DMS153 treated with DMSO at 0.1 percent for 48 hours (cell line): ENCODE data around the gene TLR9.
"Not testable (repeated sequence)": the region's sequence is repeated elsewhere in the genome, so short reads cannot be mapped to it uniquely, and the experiment has no call there.

ENCODE experiments used
- DNase-seq: peaks from one replicate; lab custom pipeline; 2025; ENCODE audit not compliant: unreplicated experiment; lab: John Stamatoyannopoulos, UW

The TLR9 gene

DNA sequence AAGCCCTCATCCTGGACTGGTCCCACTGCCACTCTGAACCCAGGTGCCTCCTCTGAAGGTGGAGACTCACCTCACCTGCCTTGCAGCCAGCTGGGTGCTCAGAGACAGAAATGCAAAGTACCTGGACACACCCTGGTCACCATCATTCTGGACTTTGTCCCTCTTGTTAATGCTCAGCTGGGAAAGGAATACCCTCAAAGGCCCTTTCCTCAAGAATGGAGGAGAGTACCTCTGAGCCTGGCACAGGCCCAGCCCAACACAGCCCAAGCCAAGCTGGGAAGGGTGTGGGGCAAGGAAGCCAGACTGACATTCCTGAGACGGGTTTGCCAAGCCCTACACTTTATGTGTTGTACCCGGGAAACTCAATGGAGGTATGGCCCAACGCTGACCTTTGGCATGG, 28.5 kb downstream of the TLR9 start:
- no peak for DNase-seq

DNA sequence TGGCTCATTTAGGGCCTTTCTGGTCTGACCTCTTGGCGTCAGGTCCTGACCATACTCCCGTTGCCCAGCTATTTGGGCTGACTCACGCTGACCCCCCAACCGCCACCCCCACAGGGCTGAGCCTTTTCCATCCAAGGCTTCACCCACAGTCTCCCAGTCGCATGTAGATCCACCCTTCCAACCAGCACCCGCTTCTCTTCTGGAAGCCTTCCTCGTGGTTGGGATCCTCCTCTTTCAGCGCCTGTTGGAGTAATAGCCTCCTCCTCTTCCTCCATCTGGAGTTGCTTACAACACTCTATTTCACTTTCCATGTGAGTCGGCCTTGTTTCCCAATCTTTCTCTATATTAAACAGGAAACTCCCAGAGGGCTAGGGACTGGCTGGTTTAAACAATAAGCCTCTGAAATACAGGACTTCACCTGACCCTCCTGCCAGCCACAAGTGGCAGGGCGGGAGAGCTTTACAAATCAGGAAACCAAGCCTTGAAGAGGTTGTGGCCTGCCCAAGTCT, 29.6 kb downstream of the TLR9 start:
- no peak for DNase-seq

DNA sequence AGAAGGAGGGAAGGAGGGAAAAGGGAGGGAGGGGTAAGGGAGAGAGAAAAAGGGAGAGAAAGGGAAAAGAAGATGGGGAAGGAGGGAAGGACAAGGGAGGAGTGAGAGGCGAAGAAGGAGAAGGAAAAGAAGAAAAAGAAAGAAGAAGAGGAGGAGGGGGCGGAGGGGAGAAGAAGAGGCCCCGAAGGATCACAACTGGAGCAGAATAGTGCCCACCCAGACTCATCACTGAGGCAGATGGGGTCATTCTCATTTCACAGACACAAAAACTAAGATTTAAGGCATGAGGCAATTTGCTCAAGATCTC, 30.2 kb downstream of the TLR9 start:
- DNase-seq: no peak

DNA sequence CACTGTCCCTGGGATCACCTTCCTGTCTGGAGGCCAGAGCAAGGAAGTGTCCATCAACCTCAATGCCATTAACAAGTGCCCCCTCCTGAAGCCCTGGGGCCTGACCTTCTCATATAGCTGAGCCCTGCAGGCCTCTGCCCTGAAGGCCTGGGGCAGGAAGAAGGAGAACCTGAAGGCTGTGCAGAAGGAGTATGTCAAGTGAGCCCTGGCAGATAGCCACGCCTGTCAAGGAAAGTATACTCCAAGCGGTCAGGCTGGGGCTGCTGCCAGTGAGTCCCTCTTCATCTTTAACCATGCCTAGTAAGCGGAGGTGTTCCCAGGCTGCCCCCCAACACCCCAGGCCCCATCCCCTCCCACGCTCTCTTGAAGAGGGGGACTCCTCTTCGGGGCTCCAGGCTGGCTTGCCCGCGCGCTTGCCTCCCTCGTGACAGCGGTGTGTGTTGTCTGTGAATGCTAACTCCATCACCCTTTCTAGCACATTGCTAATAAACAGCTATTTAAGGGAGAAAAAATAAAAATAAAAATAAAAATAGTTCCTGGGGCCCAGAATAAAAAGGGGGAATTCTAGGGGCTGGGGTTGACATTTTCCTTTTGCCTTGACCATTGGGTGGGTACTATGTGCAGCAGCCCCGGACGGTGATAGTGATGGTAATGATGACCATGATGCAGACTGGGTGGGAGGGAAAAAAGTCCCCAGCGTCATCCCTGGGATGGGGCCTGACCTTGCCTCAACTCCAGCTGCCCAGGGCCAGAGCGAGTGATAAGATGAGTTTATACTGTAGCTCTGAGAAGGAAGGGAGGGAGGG, 30.8 kb downstream of the TLR9 start:
- no peak for DNase-seq

DNA sequence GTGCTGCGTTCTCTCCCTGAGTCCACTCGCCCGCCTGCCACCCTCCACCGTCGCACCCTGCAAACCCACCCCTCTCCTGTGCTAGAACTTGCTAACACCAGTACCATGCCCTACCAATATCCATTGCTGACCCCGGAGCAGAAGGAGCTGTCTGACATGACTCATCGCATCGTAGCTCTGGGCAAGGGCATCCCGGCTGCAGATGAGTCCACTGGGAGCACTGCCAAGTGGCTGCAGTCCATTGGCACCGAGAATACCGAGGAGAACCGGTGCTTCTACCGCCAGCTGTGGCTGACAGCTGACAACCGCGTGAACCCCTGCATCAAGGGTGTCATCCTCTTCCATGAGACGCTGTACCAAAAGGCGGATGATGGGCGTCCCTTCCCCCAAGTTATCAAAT, 32.4 kb downstream of the TLR9 start:
- no peak for DNase-seq

DNA sequence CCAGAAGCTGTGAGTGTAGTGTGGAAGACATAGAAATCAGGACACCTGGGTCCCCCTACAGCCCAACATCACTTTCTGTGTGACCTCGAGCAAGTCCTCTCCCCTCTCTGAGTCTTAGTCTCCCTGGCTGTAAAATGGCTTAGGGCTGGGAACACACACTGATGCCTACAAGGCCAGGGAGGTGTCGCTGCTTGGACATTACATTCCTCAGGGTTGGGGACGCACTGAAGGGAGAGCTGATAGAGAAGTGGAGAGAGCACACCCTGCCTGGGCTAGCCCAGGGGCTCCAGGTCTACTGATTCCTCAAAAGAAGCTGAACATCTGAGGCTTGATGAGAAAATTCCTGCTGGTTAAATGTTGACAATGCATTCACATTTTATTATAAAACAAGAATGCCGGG, 33.8 kb downstream of the TLR9 start:
- no peak for DNase-seq

DNA sequence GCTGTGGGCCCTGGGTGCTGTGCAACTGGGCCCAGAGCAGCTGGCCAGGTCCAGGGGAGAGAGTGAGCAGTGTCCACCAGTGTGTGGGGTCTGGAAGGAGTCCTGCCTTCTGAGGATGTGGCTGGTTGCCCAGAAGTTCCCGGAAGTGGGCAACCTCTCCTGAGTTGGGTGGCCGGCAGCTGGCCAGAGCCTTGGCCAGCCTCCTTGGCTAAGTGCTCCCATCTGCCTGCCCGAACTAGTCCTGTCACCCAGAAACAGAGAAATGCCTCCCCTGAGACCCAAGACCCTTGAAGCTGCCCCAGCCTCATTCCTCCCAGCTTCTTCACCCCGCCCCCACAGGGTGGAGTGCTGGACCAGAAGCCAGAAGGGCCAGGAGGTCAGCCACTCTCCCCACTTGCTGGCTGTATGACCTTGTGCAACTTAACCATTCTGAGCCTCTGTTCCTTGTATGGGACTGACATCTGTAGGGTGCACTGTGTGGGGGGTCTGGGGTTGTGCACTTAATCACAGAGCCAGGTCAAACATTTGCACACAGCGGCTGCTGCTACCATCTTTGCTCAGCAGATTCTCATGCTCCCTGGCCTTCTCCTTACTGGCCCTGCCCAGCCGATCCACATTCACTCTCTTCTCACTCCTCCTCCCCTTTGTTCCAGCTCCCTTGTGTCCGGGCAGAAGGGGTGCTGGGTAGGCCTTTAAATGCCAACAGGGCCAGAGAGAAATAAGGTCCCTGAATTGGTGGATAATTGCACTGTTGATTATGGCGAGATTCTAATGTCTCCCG, 35.0 kb downstream of the TLR9 start:
- DNase-seq: no peak

DNA sequence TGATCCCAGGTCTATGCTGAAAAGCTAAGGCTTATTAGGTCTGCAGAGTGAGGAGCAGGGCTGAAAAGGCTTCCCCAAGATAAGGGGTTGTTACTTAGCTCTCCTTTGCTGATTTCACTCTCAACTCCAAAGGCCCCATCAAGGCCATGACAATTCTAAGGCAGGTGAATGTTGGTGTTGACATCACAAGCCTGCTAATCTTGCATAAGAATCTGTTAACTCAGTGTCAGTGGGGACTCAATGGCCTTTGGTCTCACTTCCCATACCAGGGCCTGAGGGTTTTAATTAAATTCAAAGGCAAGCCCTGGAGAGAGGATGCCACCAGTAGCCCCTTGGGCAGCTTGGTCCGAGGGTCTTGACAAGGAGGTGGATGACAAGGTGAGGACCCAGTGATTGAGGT, 36.9 kb downstream of the TLR9 start:
- no peak for DNase-seq

DNA sequence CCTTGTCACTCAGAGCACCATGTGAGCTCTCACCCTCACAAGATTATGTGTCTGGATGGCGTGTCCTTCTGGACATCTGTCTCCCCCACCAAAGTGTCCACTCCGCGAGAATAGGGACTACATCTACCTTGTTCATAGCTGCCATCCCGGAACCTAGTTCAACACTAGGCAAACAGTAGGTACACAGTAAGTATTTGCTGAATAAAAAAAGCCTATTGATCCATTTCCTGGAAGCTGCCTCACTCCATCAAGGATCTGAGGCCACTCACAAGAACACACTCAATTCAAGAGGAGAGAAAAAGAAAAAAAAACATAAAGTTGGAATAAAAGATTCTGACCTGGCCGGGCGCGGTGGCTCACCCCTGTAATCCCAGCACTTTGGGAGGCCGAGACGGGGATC, 38.7 kb downstream of the TLR9 start:
- no peak for DNase-seq

DNA sequence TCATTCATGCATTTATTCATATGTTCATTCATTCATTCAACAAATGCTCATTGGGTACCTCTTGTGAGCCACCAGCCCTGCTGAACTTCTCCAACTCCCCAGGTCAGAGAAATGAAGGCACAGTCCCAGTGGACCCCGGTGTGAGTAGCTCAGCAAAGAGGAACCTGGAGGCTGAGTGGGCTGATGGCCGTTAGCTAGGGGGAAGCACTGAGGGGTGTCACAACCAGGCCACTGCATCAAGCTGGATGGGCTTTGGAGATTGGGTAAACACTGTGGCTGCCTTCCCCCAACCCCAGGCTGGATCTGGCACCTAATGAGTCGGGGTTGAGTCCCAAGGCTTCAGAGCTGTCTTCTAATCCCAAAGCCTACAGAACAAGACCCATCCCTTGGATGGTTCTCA, 39.6 kb downstream of the TLR9 start:
- DNase-seq: no peak

DNA sequence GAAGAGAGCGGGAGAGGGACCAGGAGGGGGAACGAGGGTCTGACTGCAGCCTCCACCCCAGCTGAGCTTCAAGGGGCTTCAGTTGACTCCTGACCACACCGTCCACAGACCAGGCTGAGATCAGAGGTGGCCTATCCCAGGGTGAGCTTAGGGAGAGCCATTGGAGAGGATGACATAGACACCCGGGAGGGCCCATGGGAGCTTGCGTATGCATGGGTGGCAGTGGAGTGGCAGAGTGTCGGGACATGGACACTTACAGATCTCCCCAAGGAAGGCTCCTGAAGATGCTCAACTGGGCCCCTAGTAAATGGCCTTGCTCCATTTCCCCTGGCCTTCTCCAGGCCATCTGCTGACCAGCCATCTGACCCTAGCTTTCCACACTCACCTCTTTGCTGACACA, 40.1 kb downstream of the TLR9 start:
- no peak for DNase-seq

DNA sequence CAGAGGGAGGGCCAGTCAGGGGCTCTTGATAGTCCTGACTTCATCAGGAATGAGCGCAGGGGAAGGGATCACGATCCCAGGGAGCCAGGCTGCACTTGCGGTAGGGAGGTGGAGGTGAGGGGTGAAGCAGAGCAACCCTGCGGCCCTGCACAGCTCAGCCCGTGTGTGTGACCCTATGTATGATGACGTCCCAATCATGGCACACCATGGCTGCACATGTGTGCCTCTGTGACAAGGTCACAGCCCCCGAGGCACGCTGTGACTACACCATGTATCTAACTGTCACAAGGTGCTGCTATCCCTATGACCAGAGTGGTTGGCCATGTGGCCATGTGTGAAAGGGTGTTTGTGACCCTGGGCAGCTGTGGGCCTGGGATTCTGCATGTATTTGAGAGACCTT, 40.8 kb downstream of the TLR9 start:
- DNase-seq: no peak

DNA sequence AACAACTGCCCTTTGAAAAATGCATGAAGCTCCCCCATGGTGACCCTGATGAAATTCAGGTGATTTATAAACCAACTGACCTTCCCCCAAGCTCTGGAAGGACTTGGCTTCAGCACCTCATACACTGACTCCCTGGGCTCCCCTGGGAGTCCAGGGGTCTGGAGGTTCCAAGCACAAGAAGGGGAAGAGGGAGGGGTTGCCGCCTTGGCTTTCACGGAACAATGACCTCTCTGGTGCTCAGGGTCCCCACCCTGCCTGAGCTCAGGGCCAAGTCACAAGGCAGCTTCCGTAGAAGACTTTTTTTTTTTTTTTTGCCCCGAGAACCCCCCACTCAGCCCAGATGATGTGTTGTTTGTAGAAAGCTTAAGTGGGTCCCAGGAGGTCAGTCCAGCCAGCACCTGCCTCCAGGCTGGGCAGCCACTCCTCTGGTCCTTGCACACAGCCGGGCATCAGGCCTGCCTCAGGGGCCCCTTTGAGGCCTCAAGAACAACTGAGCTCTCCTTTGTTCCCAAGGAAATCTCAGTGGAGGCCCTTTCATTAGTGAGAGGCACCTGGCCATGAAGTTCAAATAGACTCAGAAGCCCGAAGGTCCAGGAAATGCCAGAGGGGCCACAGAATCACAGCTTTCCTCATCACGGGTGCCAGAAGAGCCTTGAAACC, 41.5 kb downstream of the TLR9 start:
- no peak for DNase-seq

DNA sequence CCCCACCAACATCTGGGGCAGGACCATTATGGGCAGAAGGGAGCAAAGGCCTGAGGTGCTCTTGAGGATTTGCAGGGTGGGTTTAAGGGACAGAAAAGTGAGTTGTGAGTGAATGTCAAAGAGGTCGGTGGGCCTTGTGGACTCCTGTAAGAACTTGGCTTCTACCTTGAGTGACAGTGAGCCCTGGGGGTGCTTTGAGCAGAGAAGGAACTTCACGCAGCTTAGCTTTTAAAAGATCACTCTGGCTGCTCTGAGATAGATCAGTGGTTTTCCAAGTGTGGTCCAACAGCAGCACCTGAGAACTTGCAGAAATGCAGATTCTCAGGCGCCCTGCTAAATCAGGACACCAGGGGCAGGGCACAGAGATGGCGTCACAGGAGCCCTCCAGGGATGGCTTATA, 42.8 kb downstream of the TLR9 start:
- DNase-seq: no peak

DNA sequence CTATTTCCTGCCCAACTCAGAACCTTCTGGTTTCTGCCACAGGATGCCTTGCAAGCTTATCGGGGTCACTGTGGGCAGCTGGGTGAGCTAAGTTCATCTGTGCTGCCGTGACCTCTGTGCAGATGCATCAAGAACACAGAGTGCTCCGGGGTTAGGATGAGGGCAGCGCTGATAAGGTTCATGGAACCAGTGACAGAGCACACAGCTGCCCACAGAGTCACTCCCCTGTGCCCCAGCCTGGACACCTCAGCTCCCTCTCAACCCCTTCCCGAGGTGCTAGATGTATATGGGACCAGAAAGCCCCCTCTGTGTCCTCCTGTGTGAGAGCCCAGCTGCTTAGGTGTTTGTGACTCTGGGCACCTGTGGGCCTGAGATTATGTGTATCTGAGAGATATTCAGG, 43.2 kb downstream of the TLR9 start:
- DNase-seq: no peak

DNA sequence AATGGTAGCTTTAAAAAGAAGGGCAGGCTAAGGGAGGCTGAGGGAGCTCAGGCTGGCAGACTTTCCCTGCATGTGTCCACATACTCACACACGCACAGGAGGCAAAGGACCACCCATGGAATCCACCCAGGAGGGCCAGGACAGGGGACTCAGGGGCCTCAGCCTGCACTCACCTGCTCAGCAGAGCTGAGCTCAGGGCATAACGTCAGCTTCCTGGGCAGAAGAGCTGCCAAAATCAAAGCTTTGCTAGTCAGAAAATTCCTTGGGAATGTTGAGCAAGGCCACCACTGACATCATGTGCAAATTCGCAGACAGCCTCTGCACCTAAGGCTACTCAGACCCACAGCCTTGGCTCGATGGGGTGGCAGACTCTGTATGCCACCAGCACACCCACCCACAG, 43.9 kb downstream of the TLR9 start:
- DNase-seq: no peak

DNA sequence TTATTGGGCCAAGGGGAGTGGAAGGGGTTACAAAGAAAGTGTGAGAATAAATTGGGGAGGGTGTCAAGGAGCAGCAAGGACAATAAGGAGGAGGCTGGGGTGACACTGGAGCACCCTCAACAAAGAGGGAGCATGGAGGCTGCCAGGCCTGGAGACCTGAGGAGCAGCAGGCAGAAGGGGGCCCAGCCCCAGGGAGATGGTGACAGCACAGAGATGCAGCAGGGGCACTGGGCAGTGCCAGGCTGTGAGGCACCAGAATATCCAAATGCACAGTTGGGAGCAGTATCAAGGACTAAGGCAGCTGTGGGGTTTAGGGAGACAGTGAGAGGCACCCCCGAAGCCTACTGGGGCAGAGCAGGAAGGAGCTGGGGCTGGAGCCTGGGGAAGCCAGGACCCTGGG, 46.9 kb downstream of the TLR9 start:
- DNase-seq: no peak

DNA sequence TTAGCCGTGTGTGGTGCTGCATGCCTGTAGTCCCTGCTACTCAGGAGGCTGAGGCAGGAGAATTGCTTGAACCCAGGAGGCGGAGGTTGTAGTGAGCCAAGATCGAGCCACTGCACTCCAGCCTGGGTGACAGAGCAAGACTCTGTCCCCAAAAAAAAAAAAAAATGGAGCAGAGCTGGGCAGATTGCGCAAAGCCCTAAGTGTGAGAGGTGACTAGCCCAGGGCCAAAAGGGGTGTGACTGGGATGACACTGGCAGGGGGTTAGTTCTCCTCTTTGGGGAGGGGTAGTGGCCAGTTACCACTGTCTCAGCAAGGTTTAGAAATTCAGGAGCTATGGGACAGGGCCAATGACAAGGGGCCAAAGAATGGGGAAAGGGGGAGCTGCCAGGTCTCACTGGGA, 47.3 kb downstream of the TLR9 start:
- not testable (repeated sequence) for DNase-seq

DNA sequence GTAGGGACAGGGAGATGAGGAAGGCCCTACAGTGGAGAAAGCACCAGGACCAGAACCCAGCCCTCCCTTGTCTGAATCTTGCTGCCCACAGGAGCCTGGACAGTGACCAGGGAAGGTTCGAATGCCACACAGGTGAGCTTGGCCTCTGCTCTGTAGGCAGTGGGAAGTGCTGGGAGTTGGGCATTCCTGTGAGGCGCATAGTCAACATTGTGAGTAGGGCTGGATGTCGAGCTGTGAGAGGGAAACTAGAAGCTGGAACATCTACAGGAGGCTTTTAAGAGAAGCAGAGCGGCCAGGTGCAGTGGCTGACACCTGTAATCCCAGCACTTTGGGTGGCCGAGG, 47.8 kb downstream of the TLR9 start:
- DNase-seq: no peak

DNA sequence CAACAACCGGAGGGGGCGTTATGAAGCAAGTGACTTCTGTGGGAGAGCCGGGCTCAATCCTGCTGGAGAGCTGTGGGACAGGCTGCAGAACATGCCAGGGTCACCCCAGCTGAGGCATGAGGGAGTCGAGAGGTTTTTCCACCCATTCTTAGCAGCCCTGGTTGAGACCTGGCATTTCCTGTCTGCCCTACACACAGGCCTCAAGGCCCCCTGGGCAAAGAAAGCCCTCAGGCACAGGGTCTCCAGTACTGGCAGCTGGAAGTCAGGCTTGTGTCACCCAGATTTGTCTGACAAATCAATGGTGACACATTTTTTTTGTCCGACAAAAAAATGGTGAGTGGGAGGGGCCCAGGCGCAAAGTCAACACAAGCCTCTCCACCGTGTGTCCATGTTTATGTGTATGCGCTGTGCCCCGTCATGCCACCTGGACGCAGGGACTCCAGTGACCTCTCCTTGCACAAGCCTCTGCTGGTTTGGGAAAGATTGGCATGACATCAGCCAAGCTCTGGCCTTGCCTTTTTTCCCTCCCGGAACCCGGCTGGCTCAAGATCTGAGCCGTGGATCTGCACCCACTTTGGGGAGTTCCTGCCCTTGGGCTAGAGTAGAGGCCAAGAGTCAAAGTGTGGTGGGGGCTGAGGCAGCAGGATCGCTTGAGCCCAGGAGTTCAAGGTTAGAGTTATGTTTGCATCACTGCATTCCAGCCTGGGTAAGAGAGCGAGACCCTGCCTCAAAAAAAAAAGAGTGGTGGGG, 48.3 kb downstream of the TLR9 start:
- no peak for DNase-seq

DNA sequence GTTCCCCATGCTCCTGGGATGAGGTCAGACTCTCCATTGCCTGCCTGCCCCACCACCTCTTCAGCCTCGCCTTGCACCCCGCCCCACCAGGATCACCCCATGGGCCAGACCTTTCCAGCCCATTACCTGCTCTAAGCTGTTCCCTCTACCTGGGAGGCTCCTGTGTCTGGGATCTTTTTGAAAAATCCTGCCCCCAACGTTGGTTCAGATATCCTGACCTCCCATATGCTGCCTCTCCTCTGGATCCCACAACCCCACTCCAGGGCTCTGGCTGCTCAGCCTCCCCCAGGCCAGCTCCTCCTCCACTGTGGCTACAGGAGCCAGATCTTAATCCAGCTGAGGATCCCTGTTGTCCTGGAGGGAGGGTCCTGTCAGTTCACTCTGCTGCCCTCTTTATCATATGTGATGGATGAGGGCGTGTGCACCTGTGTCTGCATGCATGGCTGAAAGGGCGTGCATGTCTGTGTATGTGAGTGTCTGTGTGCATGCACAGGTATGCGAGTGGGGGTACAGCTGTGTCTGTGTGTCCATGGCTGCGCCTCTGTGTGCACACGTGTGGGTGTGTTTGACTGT, 49.2 kb downstream of the TLR9 start:
- DNase-seq: no peak
